ENCODE measurements around the gene ZNF430. TPM values are rescaled to one million over a fixed set of nuclear protein-coding genes. Genes with fewer than 3 reads are reported as not detected.
A peak's percentile ranks its signal among the peaks of the same experiment; 100 is the strongest.
"Not testable (repeated sequence)": the region's sequence is repeated elsewhere in the genome, so short reads cannot be mapped to it uniquely, and the experiment has no call there.

ZNF430 gene
- total RNA-seq (10 to 100 TPM in 2 of 5 donors, 1 to 10 TPM in 3; 3.1 to 68.0 (median 4.7) TPM), polyA plus RNA-seq (1 to 10 TPM; 1.8 to 4.1 (median 2.1) TPM)
- long read RNA-seq, donor 1, partial matches to known transcripts: 0 of 2 reads
- long read RNA-seq, donor 1, other reads (novel, unspliced or antisense): 0 of 2 reads
- long read RNA-seq, donor 2, partial matches to known transcripts: 0 of 1 reads
- long read RNA-seq, donor 2, other reads (novel, unspliced or antisense): 0 of 1 reads
- long read RNA-seq, donor 3, partial matches to known transcripts: 0 of 1 reads
- long read RNA-seq, donor 3, other reads (novel, unspliced or antisense): 0 of 1 reads
- long read RNA-seq, donor 4: 0 reads
- long read RNA-seq, donor 5: 0 reads
- long read RNA-seq, donor 6, partial matches to known transcripts: 0 of 2 reads
- long read RNA-seq, donor 6, other reads (novel, unspliced or antisense): 0 of 2 reads
- long read RNA-seq, donor 7, partial matches to known transcripts: 0 of 1 reads
- long read RNA-seq, donor 7, other reads (novel, unspliced or antisense): 0 of 1 reads
- long read RNA-seq, donor 8, partial matches to known transcripts: 0 of 2 reads
- long read RNA-seq, donor 8, other reads (novel, unspliced or antisense): 0 of 2 reads
- long read RNA-seq, donor 9, partial matches to known transcripts: 0 of 2 reads
- long read RNA-seq, donor 9, other reads (novel, unspliced or antisense): 0 of 2 reads
- long read RNA-seq, donor 10: 0 reads

GRCh38 chr19:21020298-21021227 is at the start of gene ZNF430:
ZNF430 (plus strand) TSS chr19:21020657; CDS start chr19:21020801, 144 bp downstream.
- H3K4me1 ChIP-seq: peaks cover 7 to 29% (median 15%) of the 10 kb centered on the region in 4 donors
- intact Hi-C loops (cut with DNase I; ENCODE audit: low total_unique reads): no loop called here
- TF ChIP-seq POLR2AphosphoS5 (IDR thresholded peaks at IDR 0.05): peak; percentile 37 to 67 (median 37)
- no peak for TF ChIP-seq EP300 (IDR thresholded peaks at IDR 0.05)

GRCh38 chr19:20992788-20993187 is 27.7 kb upstream of the ZNF430 start:
- H3K36me3 ChIP-seq; H3K4me1 ChIP-seq; DNase-seq; intact Hi-C loops (cut with DNase I; ENCODE audit: low total_unique reads); H3K4me3 ChIP-seq; H3K27ac ChIP-seq; H3K27me3 ChIP-seq: not testable (repeated sequence)
- WGBS, 5 donors: 92 to 100% (median 97%) methylated on average over 2 of the region's 2 CpGs
- H3K9me3 ChIP-seq: peaks cover 0 to 54% (median 17%) of the 10 kb centered on the region in 4 donors

More at GRCh38 chr19:21020298-21021227, at the start of gene ZNF430:
- Histone ChIP-seq H3K27me3 (no peaks in the 10 kb centered on the region), H3K36me3 (peaks cover 7 to 28% (median 20%) of the 10 kb centered on the region in 4 donors), H3K4me3 (peak within 1 kb of the TSS; percentile 77 to 90 (median 86)), H3K27ac (peak within 1 kb of the TSS; percentile 43 to 92 (median 88)), H3K9me3 (no peaks in the 10 kb centered on the region)
- WGBS, 5 donors: 4 to 7% (median 5%) methylated on average over 25 to 44 of the region's 44 CpGs
- peak; percentile 94 to 98 for DNase-seq

GRCh38 chr19:20999731-21000352 is 20.6 kb upstream of the ZNF430 start:
- no peak for TF ChIP-seq CTCF (IDR thresholded peaks at IDR 0.05)
- intact Hi-C loops (cut with DNase I; ENCODE audit: low total_unique reads): no loop called here
- peaks cover 0 to 10% (median 6%) of the 10 kb centered on the region in 3 donors for H3K27me3 ChIP-seq
- peaks cover 0 to 10% (median 7%) of the 10 kb centered on the region in 4 donors for H3K4me1 ChIP-seq
- peak overlapping the region; percentile 40 to 48 (median 46) for H3K4me3 ChIP-seq
- DNase-seq: peak; percentile 53 to 97
- H3K36me3 ChIP-seq: no peaks in the 10 kb centered on the region
- H3K27ac ChIP-seq: no peak overlapping the region
- 5 to 7% (median 7%) methylated on average over 13 to 29 of the region's 29 CpGs; no CpG with 5 or more reads in 1 of the 5 donors for WGBS, 5 donors
- H3K9me3 ChIP-seq: no peaks in the 10 kb centered on the region

GRCh38 chr19:21021238-21021637 is 781 bp downstream of the ZNF430 start:
- 6 to 10% (median 6%) methylated on average over 11 of the region's 11 CpGs for WGBS, 5 donors
- Histone ChIP-seq H3K36me3 (peaks cover 10 to 35% (median 27%) of the 10 kb centered on the region in 4 donors), H3K4me1 (peaks cover 7 to 29% (median 15%) of the 10 kb centered on the region in 4 donors), H3K27ac (peak overlapping the region in 4 of 5 donors; percentile 88 to 92 (median 88)), H3K4me3 (peak overlapping the region; percentile 77 to 90 (median 86))
- H3K27me3 ChIP-seq; H3K9me3 ChIP-seq; DNase-seq; intact Hi-C loops (cut with DNase I; ENCODE audit: low total_unique reads): not testable (repeated sequence)

- no peaks in the 10 kb centered on the region for H3K27me3 ChIP-seq
- peaks cover 10 to 47% (median 42%) of the 10 kb centered on the region in 4 donors for H3K36me3 ChIP-seq
- WGBS, 5 donors: 64 to 78% (median 66%) methylated on average over 2 of the region's 2 CpGs
- DNase-seq: peak in 1 of 2 donors; percentile 46
- H3K4me3 ChIP-seq: no peak overlapping the region
- no peaks in the 10 kb centered on the region for H3K9me3 ChIP-seq
- H3K4me1 ChIP-seq: peaks cover 7 to 33% (median 17%) of the 10 kb centered on the region in 4 donors
- intact Hi-C loops (cut with DNase I; ENCODE audit: low total_unique reads): no loop called here
- TF ChIP-seq POLR2AphosphoS5 (IDR thresholded peaks at IDR 0.05) (no peak), POLR2A (IDR thresholded peaks at IDR 0.05) (no peak), EP300 (IDR thresholded peaks at IDR 0.05) (no peak), CTCF (IDR thresholded peaks at IDR 0.05) (no peak)
- peak overlapping the region in 1 of 5 donors; percentile 31 for H3K27ac ChIP-seq
These were observed 2.5 kb downstream of the ZNF430 start for GRCh38 chr19:21022996-21023395.

Measured in stomach (tissue), 19 donors.